ENCODE results near the gene CHM. TPM values are rescaled to one million over a fixed set of nuclear protein-coding genes. Genes with fewer than 3 reads are reported as not detected.

CHM gene
- total RNA-seq, 1 donor from 2014 or later = 28.4 TPM

DNA sequence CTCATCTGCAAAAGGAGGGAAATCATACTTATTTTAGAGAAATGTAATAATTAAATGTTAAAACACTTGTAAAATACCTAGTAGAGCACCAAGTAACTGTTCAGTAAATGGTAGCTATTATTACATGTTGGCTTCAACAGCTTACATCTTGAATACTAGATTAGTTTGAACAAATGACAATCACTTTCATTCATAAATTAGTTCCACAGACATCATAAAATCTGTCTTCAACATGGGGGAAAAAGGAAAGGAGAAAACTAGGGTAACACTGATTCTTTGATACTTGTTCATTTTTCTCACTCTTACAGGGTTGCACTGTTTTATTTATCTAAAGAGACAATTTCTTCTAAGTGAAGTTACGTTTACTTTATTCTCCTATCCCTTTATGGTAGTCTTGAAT is 51.7 kb downstream of the CHM start:
- Histone ChIP-seq H3K4me3 (no peak overlapping the region), H3K27ac (no peak overlapping the region), H3K9me3 (no peaks in the 10 kb centered on the region), H3K4me1 (peaks cover 8% of the 10 kb centered on the region), H3K27me3 (no peaks in the 10 kb centered on the region), H3K36me3 (no peaks in the 10 kb centered on the region)
- TF ChIP-seq, protein P1, sequence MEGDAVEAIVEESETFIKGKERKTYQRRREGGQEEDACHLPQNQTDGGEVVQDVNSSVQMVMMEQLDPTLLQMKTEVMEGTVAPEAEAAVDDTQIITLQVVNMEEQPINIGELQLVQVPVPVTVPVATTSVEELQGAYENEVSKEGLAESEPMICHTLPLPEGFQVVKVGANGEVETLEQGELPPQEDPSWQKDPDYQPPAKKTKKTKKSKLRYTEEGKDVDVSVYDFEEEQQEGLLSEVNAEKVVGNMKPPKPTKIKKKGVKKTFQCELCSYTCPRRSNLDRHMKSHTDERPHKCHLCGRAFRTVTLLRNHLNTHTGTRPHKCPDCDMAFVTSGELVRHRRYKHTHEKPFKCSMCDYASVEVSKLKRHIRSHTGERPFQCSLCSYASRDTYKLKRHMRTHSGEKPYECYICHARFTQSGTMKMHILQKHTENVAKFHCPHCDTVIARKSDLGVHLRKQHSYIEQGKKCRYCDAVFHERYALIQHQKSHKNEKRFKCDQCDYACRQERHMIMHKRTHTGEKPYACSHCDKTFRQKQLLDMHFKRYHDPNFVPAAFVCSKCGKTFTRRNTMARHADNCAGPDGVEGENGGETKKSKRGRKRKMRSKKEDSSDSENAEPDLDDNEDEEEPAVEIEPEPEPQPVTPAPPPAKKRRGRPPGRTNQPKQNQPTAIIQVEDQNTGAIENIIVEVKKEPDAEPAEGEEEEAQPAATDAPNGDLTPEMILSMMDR (IDR thresholded peaks at IDR 0.05) = no peak
- intact Hi-C loops (cut with DNase I) = no loop called here
- ATAC-seq (no peak), DNase-seq (no peak)

DNA sequence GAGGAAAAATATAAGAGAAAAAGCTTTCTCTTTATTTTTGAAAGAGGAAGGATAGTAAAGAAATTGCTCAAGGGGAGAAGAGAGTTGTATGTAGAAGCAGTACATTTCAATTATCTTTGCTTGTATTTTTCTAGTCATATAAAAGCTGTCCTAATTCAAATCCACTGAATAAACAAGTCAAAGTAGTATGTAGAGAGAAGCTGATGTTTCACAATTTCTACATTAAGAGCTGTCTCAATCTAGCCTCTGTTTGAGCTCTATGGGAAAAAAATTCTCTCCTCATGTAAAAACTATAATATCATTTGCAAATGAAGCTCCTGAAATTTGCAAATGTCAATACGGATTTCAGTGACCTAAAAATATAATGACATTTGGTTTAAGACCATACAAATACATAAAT is 52.6 kb downstream of the CHM start:
- intact Hi-C loops (cut with DNase I) = no loop called here
- Histone ChIP-seq H3K4me1 (peaks cover 8% of the 10 kb centered on the region), H3K27me3 (no peaks in the 10 kb centered on the region), H3K4me3 (no peak overlapping the region), H3K36me3 (no peaks in the 10 kb centered on the region), H3K9me3 (no peaks in the 10 kb centered on the region), H3K27ac (no peak overlapping the region)
- TF ChIP-seq, protein P1 (IDR thresholded peaks at IDR 0.05) = no peak
- DNase-seq = no peak
- no peak for ATAC-seq

DNA sequence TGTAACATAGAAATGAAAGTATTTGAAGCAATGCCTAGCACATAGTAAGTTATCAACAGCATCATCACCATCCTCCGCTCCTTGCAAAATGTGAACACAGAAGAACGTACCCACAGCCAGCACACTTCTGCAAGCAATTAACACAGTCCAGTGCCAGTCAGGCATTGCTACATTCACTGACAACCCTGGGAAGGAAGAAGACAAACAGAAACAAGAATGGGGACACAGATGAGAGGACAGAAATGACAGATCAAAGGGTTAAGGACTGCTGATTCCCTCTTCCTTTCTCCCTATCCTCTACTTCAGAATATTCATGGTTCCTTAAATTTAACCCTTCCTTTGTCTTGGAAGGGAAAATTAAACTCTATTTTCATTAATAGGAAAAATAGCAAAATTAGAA is 53.1 kb downstream of the CHM start:
- intact Hi-C loops (cut with DNase I) = no loop called here

DNA sequence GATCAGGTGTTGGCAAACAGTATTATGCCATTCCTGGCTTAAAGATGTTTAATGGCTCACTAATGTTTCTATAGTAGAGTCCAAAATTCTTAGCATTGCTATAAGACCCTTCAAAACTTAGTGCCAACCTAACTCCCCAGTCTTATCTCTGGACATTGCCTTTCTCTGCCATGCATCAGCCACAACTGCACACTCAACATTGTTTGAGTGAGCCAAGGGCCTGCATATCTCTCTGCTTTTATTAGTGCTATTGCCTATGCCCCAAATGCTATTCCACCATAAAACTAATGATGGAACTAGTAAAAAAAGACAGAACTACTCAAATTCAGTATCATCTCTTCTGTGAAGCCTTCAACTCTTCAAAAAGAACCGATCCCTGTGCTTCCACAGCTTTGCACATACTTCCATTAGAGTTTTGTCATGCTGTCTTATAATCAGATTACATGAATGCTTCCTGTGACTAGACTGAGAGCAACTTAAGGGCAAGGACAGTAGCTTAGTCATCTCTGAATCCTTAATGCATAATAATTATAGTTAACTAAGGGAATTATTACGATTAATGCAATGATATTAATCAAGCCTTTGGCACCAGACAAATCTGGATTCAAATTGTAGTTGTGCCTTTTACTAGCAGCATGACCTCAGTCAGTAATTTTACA is 53.7 kb downstream of the CHM start:
- Histone ChIP-seq H3K36me3 (no peaks in the 10 kb centered on the region), H3K4me1 (peaks cover 8% of the 10 kb centered on the region), H3K4me3 (no peak overlapping the region), H3K9me3 (no peaks in the 10 kb centered on the region), H3K27ac (no peak overlapping the region), H3K27me3 (no peaks in the 10 kb centered on the region)
- TF ChIP-seq, protein P1 (IDR thresholded peaks at IDR 0.05) = no peak
- DNase-seq (no peak), ATAC-seq (no peak)
- intact Hi-C loops (cut with DNase I) = no loop called here

More for the DNA sequence above, 53.1 kb downstream of the CHM start:
- TF ChIP-seq, protein P1 (IDR thresholded peaks at IDR 0.05) = no peak
- no peaks in the 10 kb centered on the region for H3K36me3 ChIP-seq
- H3K9me3 ChIP-seq = no peaks in the 10 kb centered on the region
- H3K27me3 ChIP-seq = no peaks in the 10 kb centered on the region
- H3K4me3 ChIP-seq = no peak overlapping the region
- DNase-seq (no peak), ATAC-seq (no peak)
- no peak overlapping the region for H3K27ac ChIP-seq
- peaks cover 8% of the 10 kb centered on the region for H3K4me1 ChIP-seq

DNA sequence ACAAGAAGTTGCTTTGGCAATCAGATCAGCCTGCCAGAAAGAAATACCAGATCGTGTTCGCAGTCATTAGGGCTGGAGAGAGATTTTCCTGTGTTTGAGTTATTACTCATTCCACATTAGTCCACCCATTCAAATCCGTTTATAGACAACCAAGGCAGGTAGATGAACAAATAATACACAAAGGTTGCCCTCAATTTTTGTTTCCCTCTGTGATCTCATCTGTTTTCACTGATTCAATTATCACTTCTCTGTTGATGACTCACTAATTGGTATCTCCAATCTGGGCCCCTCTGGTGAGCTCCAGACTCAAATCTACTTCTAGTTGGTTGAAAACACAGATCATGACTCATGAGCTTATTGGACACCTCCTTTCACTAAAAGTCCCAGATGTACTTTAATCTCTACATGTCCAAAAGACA is 54.5 kb downstream of the CHM start:
- H3K36me3 ChIP-seq = no peaks in the 10 kb centered on the region
- H3K27me3 ChIP-seq = no peaks in the 10 kb centered on the region
- H3K27ac ChIP-seq = no peak overlapping the region
- H3K4me3 ChIP-seq = no peak overlapping the region
- TF ChIP-seq, protein P1 (IDR thresholded peaks at IDR 0.05) = no peak
- DNase-seq (no peak), ATAC-seq (no peak)
- peaks cover 8% of the 10 kb centered on the region for H3K4me1 ChIP-seq
- intact Hi-C loops (cut with DNase I) = no loop called here
- H3K9me3 ChIP-seq = no peaks in the 10 kb centered on the region

DNA sequence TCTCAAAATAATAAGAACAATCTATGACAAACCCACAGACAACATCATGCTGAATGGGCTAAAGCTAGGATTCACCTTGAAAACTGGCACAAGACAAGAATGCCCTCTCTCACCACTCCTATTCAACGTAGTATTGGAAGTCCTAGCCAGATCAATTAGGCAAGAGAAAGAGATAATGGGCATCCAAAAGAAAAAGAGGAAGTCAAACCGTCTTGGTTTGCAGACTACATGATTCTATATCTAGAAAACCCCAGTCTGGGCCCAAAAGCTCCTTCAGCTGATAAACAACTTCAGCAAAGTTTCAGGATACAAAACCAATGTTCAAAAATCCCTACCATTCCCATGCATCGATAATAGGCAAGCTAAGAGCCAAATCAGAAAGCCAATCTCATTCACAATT is 59.0 kb downstream of the CHM start:
- Histone ChIP-seq H3K36me3 (no peaks in the 10 kb centered on the region), H3K27ac (no peak overlapping the region), H3K27me3 (no peaks in the 10 kb centered on the region), H3K4me3 (no peak overlapping the region), H3K4me1 (no peaks in the 10 kb centered on the region), H3K9me3 (no peaks in the 10 kb centered on the region)
- DNase-seq (no peak), ATAC-seq (no peak)
- intact Hi-C loops (cut with DNase I) = no loop called here
- TF ChIP-seq, protein P1 (IDR thresholded peaks at IDR 0.05) = no peak

Measured in upper lobe of right lung (tissue), 1 donor.